ENCODE data around the gene INPP4A. TPM values are rescaled to one million over a fixed set of nuclear protein-coding genes. Genes with fewer than 3 reads are reported as not detected.

Gene INPP4A
- total RNA-seq, 1 experiment from 2014 or later = 23.4 TPM

DNA sequence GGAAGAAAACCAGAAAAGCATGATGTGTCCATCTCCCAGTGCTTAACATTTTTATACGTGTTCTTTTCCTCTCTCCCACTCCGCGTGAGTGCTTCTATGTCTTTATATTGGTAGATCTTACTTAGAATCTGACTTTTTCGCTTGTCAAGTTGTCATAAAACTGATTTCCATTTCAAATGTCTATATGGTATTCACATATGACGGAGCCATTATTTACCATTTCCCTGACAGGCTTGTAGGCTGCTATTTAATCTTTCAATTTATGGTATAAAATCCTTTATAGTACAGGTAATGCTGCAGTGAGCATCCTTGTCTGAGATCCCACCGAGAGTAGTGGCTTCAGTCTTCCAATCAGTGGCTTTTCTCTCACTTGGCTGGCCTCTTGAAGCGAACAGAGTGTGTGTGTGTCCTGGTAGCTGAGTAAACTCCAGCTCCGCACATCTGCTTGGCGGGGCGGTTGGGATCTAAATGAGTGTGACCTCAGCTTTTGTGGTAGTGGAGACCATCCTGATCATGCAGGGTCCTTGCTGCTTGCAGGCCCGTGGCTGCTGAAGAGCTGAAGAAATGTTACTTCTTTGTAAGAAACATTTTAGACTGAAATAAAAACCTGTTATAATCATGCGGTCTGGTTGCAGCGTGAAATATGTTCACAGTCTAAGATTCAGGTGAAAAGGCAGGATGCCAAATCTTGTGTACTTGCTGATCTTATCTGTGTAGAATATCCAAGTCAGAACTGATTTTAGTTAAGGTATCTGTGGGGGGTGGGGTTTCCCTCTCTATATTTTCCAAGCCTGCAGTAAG, 40.2 kb downstream of the INPP4A start:
- Histone ChIP-seq H3K79me2 (ENCODE audit: low read length) (peaks cover 82% of the 10 kb centered on the region), H3K4me1 (ENCODE audit: insufficient read depth, low read length) (peaks cover 60% of the 10 kb centered on the region), H3K36me3 (ENCODE audit: low read depth, low read length) (no peaks in the 10 kb centered on the region), H3K27ac (ENCODE audit: low read length) (peak overlapping the region; percentile 96), H3K9me3 (ENCODE audit: low read length) (no peaks in the 10 kb centered on the region), H3K4me2 (ENCODE audit: low read length) (peak overlapping the region; percentile 28; the same call in 1 of the 2 replicates), H3K9ac (ENCODE audit: low read length) (no peak overlapping the region; the same call in 1 of the 2 replicates), H3K9me2 (replicated peaks; ENCODE audit: low read length) (no peaks in the 10 kb centered on the region), H3F3A (ENCODE audit: low read length, unreplicated experiment) (no peaks in the 10 kb centered on the region), H2AFZ (ENCODE audit: low read length) (no peak overlapping the region), H3K4me3 (ENCODE audit: low read length) (no peak overlapping the region), H3K27me3 (ENCODE audit: low read length) (no peaks in the 10 kb centered on the region), H4K20me1 (ENCODE audit: low read length) (no peaks in the 10 kb centered on the region)
- intact Hi-C loops (cut with micrococcal nuclease) = no loop called here
- CTCF ChIA-PET = no interaction called here
- peak; percentile 41 for DNase-seq
- BruUV-seq (replicated peaks) = no TSS peak
- POLR2A ChIA-PET (ENCODE audit: unreplicated experiment) = no interaction called here
- ATAC-seq = no peak
- TF ChIP-seq EZH2 (IDR thresholded peaks at IDR 0.05; ENCODE audit: low read length, unreplicated experiment) (no peak), EZH2phosphoT487 (IDR thresholded peaks at IDR 0.05; ENCODE audit: borderline replicate concordance, low read length) (no peak), CTCF (conservative IDR thresholded peaks at IDR 0.05; ENCODE audit: low read depth, low read length) (no peak)

DNA sequence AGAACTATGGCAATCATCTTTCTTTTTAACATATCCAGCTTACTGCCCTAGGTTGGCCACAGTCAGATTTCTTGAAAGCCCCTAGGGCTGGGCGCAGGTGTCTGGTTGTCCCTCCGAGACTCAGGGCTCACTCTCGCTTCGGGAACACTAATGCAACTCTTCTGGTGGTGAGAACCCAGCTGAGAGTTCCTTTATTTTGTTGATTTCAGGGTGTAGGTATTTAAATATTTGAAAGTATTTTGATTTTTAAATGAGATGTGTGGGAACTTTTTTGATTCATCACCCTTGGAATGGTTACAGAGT, 40.7 kb downstream of the INPP4A start:
- no peak overlapping the region for H2AFZ ChIP-seq (ENCODE audit: low read length)
- H4K20me1 ChIP-seq (ENCODE audit: low read length) = no peaks in the 10 kb centered on the region
- no peaks in the 10 kb centered on the region for H3K27me3 ChIP-seq (ENCODE audit: low read length)
- H3K4me1 ChIP-seq (ENCODE audit: insufficient read depth, low read length) = peaks cover 58% of the 10 kb centered on the region
- no peak overlapping the region for H3K9ac ChIP-seq (ENCODE audit: low read length)
- POLR2A ChIA-PET (ENCODE audit: unreplicated experiment) = no interaction called here
- DNase-seq = no peak
- H3K4me3 ChIP-seq (ENCODE audit: low read length) = no peak overlapping the region
- no peaks in the 10 kb centered on the region for H3K9me2 ChIP-seq (replicated peaks; ENCODE audit: low read length)
- ATAC-seq = no peak
- H3K9me3 ChIP-seq (ENCODE audit: low read length) = no peaks in the 10 kb centered on the region
- no TSS peak for BruUV-seq (replicated peaks)
- CTCF ChIA-PET = no interaction called here
- H3K36me3 ChIP-seq (ENCODE audit: low read depth, low read length) = no peaks in the 10 kb centered on the region
- no peaks in the 10 kb centered on the region for H3F3A ChIP-seq (ENCODE audit: low read length, unreplicated experiment)
- peaks cover 82% of the 10 kb centered on the region for H3K79me2 ChIP-seq (ENCODE audit: low read length)
- TF ChIP-seq EZH2 (IDR thresholded peaks at IDR 0.05; ENCODE audit: low read length, unreplicated experiment) (no peak), CTCF (conservative IDR thresholded peaks at IDR 0.05; ENCODE audit: low read depth, low read length) (no peak), EZH2phosphoT487 (IDR thresholded peaks at IDR 0.05; ENCODE audit: borderline replicate concordance, low read length) (no peak)
- H3K27ac ChIP-seq (ENCODE audit: low read length) = peak overlapping the region; percentile 15; the same call in 1 of the 2 replicates
- H3K4me2 ChIP-seq (ENCODE audit: low read length) = peak overlapping the region; percentile 28; the same call in 1 of the 2 replicates
- intact Hi-C loops (cut with micrococcal nuclease) = no loop called here

DNA sequence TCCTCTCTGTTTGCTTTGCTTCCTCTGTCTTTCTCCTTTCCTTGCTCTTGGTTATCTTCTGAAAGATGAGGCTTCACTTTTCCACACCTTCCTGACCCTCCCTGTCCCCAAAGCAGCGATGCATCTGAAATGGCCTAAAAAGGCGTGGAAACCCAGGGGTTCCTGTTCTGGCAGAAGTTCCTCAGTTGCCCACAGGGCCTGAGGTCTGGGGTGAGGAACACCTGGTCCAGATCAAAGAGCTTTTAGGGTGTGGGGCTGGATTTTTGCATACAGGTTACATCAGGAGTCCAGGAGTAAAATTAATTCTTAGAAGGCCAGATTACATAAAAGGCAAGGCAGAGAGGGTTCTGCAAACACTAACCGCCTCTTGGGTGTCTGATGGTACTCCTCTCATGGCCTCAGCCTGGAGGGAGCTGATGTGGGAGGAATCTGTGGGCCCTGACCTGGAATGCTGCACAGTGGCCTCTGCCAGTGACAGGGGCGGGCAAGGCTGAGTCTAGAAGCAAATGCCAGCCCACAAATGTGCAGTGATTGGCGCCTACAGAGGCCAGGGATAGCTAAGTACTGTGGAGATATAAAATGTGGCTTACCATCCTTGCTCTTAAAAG, 41.8 kb downstream of the INPP4A start:
- Histone ChIP-seq H2AFZ (ENCODE audit: low read length) (no peak overlapping the region), H3K4me3 (ENCODE audit: low read length) (no peak overlapping the region), H3K79me2 (ENCODE audit: low read length) (peaks cover 71% of the 10 kb centered on the region), H3F3A (ENCODE audit: low read length, unreplicated experiment) (no peaks in the 10 kb centered on the region), H4K20me1 (ENCODE audit: low read length) (no peaks in the 10 kb centered on the region), H3K9me2 (replicated peaks; ENCODE audit: low read length) (no peaks in the 10 kb centered on the region), H3K27ac (ENCODE audit: low read length) (no peak overlapping the region), H3K4me1 (ENCODE audit: insufficient read depth, low read length) (peaks cover 47% of the 10 kb centered on the region), H3K9me3 (ENCODE audit: low read length) (no peaks in the 10 kb centered on the region), H3K4me2 (ENCODE audit: low read length) (no peak overlapping the region), H3K27me3 (ENCODE audit: low read length) (no peaks in the 10 kb centered on the region), H3K36me3 (ENCODE audit: low read depth, low read length) (no peaks in the 10 kb centered on the region), H3K9ac (ENCODE audit: low read length) (no peak overlapping the region)
- no TSS peak for BruUV-seq (replicated peaks)
- DNase-seq = no peak
- intact Hi-C loops (cut with micrococcal nuclease) = no loop called here
- no peak for ATAC-seq
- TF ChIP-seq CTCF (conservative IDR thresholded peaks at IDR 0.05; ENCODE audit: low read depth, low read length) = no peak
- TF ChIP-seq EZH2phosphoT487 (IDR thresholded peaks at IDR 0.05; ENCODE audit: borderline replicate concordance, low read length) = no peak
- CTCF ChIA-PET = no interaction called here
- POLR2A ChIA-PET (ENCODE audit: unreplicated experiment) = no interaction called here

All from PC-3 (cell line).